ENCODE measurements around the gene KRT6C.
"Not testable (repeated sequence)": the region's sequence is repeated elsewhere in the genome, so short reads cannot be mapped to it uniquely, and the experiment has no call there.

KRT6C gene

DNA sequence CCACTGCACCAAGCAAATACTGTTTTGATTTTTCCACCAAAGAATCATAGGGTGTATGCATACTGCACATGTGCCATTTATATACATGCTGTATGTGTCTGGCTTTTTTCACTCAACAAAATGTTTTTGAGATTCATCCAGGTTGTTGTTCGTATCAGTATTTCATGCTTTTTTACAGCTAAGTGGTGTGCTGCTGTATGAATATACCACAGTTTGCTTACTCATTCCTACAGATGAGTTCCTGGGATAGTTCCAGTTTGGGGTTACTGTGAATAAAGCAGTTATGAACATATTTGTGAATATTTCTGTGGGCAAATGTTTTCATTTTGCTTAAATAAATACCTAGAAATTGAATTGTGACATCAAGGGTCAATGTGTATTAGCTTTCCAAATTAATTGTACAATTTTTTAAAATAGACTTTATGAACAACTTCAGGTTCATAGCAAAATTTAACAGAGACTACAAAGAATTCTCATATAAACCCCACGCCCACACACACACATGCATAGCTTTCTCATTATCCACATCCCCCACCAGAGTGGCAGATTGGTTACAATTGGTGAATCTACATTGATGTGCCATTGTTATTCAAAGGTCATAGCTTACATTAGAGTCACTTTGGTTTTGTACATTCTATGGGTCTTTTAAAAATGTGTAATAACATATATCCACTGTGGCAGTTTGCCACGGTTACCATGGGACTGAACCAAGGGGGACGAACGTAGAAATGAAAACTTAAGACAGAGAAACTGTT, 26.4 kb upstream of the KRT6C start:
- no peak for DNase-seq

DNA sequence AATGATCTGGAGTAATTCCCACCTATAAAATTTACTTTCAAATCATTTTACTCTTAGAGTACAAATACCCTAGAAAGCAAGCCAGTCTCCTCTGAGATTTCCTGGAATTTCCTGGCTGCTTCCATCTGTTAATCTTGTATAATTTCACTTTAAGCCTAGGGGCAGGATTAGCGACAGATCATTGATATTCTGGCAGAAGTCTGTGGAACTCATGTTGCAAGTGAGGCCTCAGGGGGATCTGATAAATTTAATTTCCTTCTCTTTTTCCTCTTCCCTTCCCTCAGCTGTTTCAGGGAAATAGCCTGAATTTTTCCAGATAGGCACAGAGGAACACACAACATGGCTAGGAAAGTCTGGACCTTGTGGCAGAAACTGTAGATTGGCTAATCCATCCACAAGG, 25.3 kb upstream of the KRT6C start:
- no peak for DNase-seq

GRCh38 chr12:52497975-52498374, 24.4 kb upstream of the KRT6C start:
- DNase-seq, result no peak

- no peak for DNase-seq
Measured at GRCh38 chr12:52496590-52497071, 23.0 kb upstream of the KRT6C start.

DNA sequence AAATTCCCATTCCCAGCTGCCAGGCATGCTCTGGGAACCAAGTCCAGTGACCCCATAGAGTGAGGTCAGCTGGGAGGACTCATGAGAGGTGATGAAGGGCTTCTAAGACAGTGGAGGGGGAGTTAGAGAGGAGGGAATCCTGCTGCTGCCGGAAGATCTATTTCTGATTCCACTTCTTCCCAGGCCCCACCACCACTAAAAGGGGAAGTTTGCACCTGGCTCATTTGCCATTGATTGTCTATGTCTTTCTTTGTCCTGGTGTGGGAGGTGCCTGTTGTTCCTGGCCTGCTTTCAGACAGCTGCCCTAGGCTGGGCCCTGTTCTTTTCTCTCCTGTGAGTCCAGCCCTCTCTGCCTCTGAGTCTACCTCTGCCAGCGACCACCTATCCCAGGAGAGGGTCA, 22.4 kb upstream of the KRT6C start:
- DNase-seq, result peak; percentile 33

GRCh38 chr12:52495389-52495788, 21.8 kb upstream of the KRT6C start:
- peak; percentile 91 for DNase-seq

- no peak for DNase-seq
Measured at GRCh38 chr12:52494518-52494917, 20.9 kb upstream of the KRT6C start.

DNA sequence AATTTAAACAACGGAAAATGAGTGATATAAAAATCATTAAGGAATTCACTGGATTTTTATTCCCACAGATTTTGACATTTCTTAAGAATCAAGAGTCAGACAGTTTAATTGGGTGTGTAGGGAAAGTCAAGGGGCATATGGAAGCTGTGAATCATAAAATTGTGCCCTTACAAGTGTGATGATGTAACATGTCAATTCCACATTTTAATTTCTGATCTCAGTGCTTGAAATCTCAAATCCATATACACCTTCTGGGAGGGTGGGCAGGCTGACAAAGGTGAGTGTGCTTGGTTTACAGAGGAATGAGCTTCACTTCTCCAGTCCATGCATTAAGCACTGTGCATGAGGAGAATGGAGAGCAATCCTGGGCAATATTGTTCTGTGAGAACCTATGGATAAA, 20.5 kb upstream of the KRT6C start:
- DNase-seq, result no peak

GRCh38 chr12:52493172-52493571, 19.6 kb upstream of the KRT6C start, which contains the start of gene KRT6A:
Gene KRT6A (minus strand): TSS chr12:52493257. CDS start chr12:52493188, 69 bp downstream.
- no peak for DNase-seq

GRCh38 chr12:52492405-52492804, 18.8 kb upstream of the KRT6C start:
- not testable (repeated sequence) for DNase-seq

- not testable (repeated sequence) for DNase-seq
Measured at GRCh38 chr12:52491495-52491894, 17.9 kb upstream of the KRT6C start.

GRCh38 chr12:52488736-52489135, 15.1 kb upstream of the KRT6C start:
- DNase-seq, result no peak

GRCh38 chr12:52487744-52488443, 14.3 kb upstream of the KRT6C start:
- not testable (repeated sequence) for DNase-seq

DNA sequence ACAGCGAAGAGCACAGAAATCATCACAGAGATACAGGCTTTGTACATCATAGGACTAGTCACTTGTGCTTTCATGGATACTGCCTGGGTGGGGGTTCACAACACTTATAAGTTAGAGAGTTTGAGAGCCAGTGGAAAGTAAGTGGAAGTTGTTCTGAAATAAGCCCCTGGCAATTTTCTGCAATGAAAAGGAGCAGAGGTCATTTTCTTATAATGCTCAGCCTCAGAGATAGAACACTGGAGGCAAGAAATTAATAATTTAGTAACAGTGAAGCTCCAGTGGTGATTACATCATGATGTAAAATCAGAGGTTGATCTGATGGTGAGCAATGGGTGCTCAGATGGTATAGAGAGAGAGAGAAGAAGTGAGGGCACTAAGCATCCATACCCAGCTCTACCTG, 13.6 kb upstream of the KRT6C start:
- no peak for DNase-seq

DNA sequence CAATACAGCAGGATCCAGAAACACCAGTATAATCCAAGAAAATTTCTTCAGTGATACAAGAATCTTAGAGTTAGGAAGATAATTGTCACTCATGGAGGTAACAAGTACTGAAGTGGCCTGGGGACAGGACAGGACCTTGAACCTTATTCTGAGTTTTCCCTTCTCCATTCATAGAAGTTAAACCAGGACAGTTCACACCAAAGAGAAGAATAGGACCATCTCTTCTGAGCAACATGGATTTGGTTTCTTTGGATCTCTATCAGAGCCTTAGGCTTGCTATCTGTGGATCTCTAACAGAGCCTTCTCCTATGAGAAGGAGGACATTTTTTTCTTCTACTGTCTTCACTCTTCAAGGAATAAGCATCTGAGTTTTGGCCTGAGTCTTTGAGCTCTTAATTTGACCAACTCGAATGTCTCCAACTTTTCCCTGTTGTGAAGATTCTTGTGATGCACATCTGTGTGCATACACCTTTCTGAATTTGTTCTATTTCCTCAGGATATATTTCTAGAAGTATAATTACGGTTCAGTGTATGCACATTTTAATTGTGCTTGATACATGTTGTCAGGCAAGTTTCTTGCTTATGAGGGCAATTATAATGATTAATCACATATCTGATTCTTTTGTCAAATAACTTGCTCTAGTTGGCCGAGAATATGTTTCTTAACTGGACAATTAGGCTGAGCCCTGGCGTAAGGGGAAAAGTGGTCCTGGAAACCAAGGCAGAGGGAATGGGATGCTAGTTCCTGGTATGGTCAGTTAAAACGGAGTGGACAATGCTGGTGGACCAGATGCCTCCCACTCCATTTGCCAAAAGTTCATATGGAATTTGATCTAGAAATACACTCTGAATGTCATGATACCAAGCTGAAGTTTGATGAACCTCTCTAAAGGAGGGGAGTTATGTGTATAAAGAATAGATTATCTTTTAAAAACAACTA, 12.8 kb upstream of the KRT6C start:
- DNase-seq, result no peak

DNA sequence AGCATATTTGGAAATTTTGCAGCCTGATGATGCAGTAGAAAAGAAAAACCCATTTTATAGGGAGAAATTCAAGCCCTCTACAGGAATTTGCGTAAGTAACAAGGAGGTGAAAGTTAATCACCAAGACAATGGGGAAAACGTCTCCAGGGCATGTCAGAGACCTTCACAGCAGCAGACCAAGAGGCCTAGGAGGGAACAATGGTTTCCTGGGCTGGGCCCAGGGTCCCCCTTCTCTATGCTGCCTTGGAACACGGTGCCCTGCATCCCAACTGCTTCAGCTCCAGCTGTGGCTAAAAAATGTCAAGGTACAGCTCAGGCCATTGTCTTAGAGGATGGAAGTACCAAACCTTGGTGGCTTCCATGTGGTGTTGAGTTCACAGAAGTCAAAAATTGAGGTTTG, 6.5 kb upstream of the KRT6C start:
- no peak for DNase-seq

GRCh38 chr12:52477651-52478050, 4.0 kb upstream of the KRT6C start:
- no peak for DNase-seq

DNA sequence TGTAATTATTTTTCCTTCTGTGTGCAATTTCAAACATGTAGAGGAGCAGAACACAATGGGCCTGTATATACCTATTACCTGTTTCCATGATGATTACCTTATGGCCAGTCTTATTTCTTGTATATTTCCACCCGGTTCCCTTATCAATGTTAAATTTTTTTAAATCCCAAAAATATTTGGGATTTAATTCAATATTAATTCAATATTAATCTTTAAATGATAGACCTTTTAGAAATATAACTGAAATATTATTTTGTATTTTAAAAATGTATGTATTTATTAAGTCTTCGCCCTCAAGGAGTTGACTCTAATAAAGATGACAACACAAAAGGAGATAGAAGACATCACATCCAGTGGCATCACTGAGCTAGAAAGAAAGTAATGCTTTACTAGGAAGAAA, 607 bp upstream of the KRT6C start:
- DNase-seq, result no peak

GRCh38 chr12:52469853-52470252, 3.8 kb downstream of the KRT6C start:
- no peak for DNase-seq

DNA sequence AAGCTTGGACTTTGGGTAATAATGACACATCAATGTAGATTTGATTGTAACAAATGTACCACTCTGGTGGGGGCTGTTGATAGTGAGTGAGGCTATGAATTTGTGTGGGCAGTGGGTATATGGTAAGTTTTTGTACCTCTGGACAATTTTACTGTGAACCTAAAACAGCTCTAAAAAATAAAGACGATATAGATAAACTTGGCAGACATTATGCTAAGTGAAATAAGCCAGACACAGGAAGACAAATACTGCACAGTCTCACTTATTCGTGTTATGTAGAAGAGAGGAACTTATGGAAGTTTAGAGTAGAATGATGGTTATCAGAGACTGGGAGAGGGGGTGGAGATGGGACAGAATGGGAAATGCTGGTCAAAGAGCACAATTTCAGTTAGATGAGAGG, 8.7 kb downstream of the KRT6C start:
- no peak for DNase-seq

GRCh38 chr12:52461693-52462092, 11.9 kb downstream of the KRT6C start:
- DNase-seq, result no peak

DNA sequence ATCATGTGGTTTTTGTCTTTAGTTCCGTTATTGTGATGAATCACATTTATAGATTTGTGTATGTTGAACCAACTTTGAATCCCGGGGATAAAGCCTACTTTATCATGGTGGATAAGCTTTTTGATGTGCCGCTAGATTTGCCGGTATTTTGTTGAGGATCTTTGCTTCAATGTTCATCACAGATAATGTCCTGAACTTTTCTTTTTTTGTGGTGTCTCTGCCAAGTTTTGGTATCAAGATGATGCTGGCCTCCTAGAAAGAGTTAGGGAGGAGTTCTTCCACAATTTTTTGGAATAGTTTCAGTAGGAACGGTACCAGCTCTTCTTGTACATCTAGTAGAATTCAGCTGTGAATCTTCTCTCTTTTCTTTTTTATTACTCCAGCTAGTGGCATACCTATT, 14.7 kb downstream of the KRT6C start:
- DNase-seq, result no peak

- no peak for DNase-seq
Measured at GRCh38 chr12:52455821-52456220, 17.8 kb downstream of the KRT6C start.

All from NCI-H187 treated with DMSO at 0.1 percent for 48 hours (cell line).